NCI-H2081 (cell line): ENCODE data around the gene F13B.
"Not testable (repeated sequence)": the region's sequence is repeated elsewhere in the genome, so short reads cannot be mapped to it uniquely, and the experiment has no call there.

ENCODE experiments used
- DNase-seq, 2 experiments: peaks; one replicate each; lab custom pipeline; 2025; lab: John Stamatoyannopoulos, UW

F13B gene

GRCh38 chr1:197066719-197067456, at the start of gene F13B:
Gene F13B (minus strand): TSS chr1:197067260. CDS start chr1:197067223, 37 bp downstream.
- peak in 1 of 2 experiments; percentile 40 for DNase-seq

GRCh38 chr1:197116156-197116555, 49.1 kb upstream of the F13B start:
- DNase-seq: no peak

GRCh38 chr1:197106869-197107268, 39.8 kb upstream of the F13B start:
- DNase-seq: no peak

GRCh38 chr1:197103300-197103699, 36.2 kb upstream of the F13B start:
- DNase-seq: no peak

- no peak for DNase-seq
These were observed 34.9 kb upstream of the F13B start for GRCh38 chr1:197101978-197102377.

GRCh38 chr1:197100677-197101076, 33.6 kb upstream of the F13B start:
- DNase-seq: no peak

GRCh38 chr1:197099444-197099843, 32.4 kb upstream of the F13B start:
- no peak for DNase-seq

- DNase-seq: not testable (repeated sequence)
These were observed 29.9 kb upstream of the F13B start for GRCh38 chr1:197096971-197097370.

- DNase-seq: peak in 1 of 2 experiments; percentile 55
These were observed 29.1 kb upstream of the F13B start for GRCh38 chr1:197096137-197096536.

- no peak for DNase-seq
These were observed 26.3 kb upstream of the F13B start for GRCh38 chr1:197093226-197093885.

GRCh38 chr1:197092491-197093023, 25.5 kb upstream of the F13B start:
- DNase-seq: no peak

GRCh38 chr1:197083474-197083873, 16.4 kb upstream of the F13B start:
- DNase-seq: no peak

GRCh38 chr1:197081117-197081753, 14.2 kb upstream of the F13B start:
- no peak for DNase-seq

- DNase-seq: no peak
These were observed 13.3 kb upstream of the F13B start for GRCh38 chr1:197080323-197080722.

GRCh38 chr1:197076585-197076984, 9.5 kb upstream of the F13B start:
- DNase-seq: no peak

GRCh38 chr1:197073978-197074377, 6.9 kb upstream of the F13B start:
- no peak for DNase-seq

- no peak for DNase-seq
These were observed 378 bp upstream of the F13B start for GRCh38 chr1:197067457-197067818.

GRCh38 chr1:197066277-197066676, 783 bp downstream of the F13B start:
- no peak for DNase-seq

- no peak for DNase-seq
These were observed 1.5 kb downstream of the F13B start for GRCh38 chr1:197065559-197065958.

GRCh38 chr1:197063212-197063611, 3.8 kb downstream of the F13B start:
- DNase-seq: no peak

GRCh38 chr1:197062692-197063091, 4.4 kb downstream of the F13B start:
- no peak for DNase-seq

- no peak for DNase-seq
These were observed 18.0 kb downstream of the F13B start for GRCh38 chr1:197049100-197049499.
